Uterus (tissue), 4 donors: Measurements from ENCODE around the gene ITSN1. TPM values are rescaled to one million over a fixed set of nuclear protein-coding genes. Genes with fewer than 3 reads are reported as not detected.

ENCODE experiments used
- DNase-seq, 2 donors: peaks; one replicate each; pipeline ENCODE4 v3.0.0-alpha.2; 2019 to 2020
- H3K27ac ChIP-seq, 2 donors: fragments of 200-600 bp; sonication (generic); 1 replicate in 1 of 2; 2 replicates in 1 of 2; pipeline ENCODE4 v1.5.1; 2016 to 2018
- H3K27me3 ChIP-seq, 2 donors: fragments of 200-600 bp; sonication (generic); one replicate each; pipeline ENCODE4 v1.5.1; 2018 to 2019; ENCODE audit warnings: control low read depth in 1 of 2
- H3K36me3 ChIP-seq, 2 donors: fragments of 200-600 bp; sonication (generic); one replicate each; pipeline ENCODE4 v1.5.1; 2019; ENCODE audit warnings: control low read depth in 1 of 2
- H3K4me1 ChIP-seq, 2 donors: fragments of 200-600 bp; sonication (generic); one replicate each; pipeline ENCODE4 v1.5.1; 2018 to 2019; ENCODE audit warnings: control low read depth in 1 of 2
- H3K4me3 ChIP-seq, 2 donors: fragments of 200-600 bp; sonication (generic); 1 replicate in 1 of 2; 2 replicates in 1 of 2; pipeline ENCODE4 v1.5.1; 2018 to 2019; ENCODE audit warnings: mild to moderate bottlenecking in 1 of 2
- H3K9me3 ChIP-seq, 2 donors: fragments of 200-600 bp; sonication (generic); one replicate each; pipeline ENCODE4 v1.5.1; 2019; ENCODE audit warnings: control low read depth in 1 of 2
- CTCF ChIP-seq, 4 experiments: fragments of 200-600 bp in 2 of 4; fragments of 450-650 bp in 2 of 4; sonication (generic) in 2 of 4; IDR thresholded peaks; one replicate each; pipeline ENCODE4 v1.5.1; 2016 to 2019; ENCODE audit warnings: antibody characterized with exemption in 4 of 4, mild to moderate bottlenecking in 2 of 4, moderate library complexity in 1 of 4
- POLR2A ChIP-seq, 2 donors: fragments of 450-650 bp; IDR thresholded peaks; one replicate each; pipeline ENCODE4 v1.6.1; 2016; ENCODE audit warnings: antibody characterized with exemption in 2 of 2, mild to moderate bottlenecking in 1 of 2, moderate library complexity in 1 of 2
- intact Hi-C: fragments of 100-400 bp; cut with DNase I; formaldehyde crosslinking; loops from one replicate; pipeline ENCODE4 v1.15.1; 2023; ENCODE audit warnings: low total_unique reads
- total RNA-seq, 4 donors: library from RNA; depleted of rRNA in 3 of 4; stranded (reverse); fragments of >200 nt in 3 of 4; gene quantifications; one replicate each; pipeline versions ENCODE4 v1.1.0 to v1.2.4, GENCODE V29; 2014 to 2023
- donor health status: DM: yes; HTN: yes; CAD: no.

The ITSN1 gene
- total RNA-seq, 4 donors from 2014 or later = 21.8 to 77.4 (median 48.1) TPM

- no peak overlapping the region for H3K27ac ChIP-seq
- no peak overlapping the region for H3K4me3 ChIP-seq
- no peaks in the 10 kb centered on the region for H3K36me3 ChIP-seq
- intact Hi-C loops = no loop called here
- no peak for DNase-seq
- peaks cover 0 to 2% of the 10 kb centered on the region in 2 donors for H3K4me1 ChIP-seq
- TF ChIP-seq CTCF (IDR thresholded peaks at IDR 0.05) (no peak), POLR2A (IDR thresholded peaks at IDR 0.05) (no peak)
- no peaks in the 10 kb centered on the region for H3K27me3 ChIP-seq
- H3K9me3 ChIP-seq = no peaks in the 10 kb centered on the region
Measured at GRCh38 chr21:33691945-33692603, 49.8 kb downstream of the ITSN1 start.

GRCh38 chr21:33695813-33696212, 53.5 kb downstream of the ITSN1 start:
- Histone ChIP-seq H3K27ac (no peak overlapping the region), H3K27me3 (no peaks in the 10 kb centered on the region), H3K36me3 (no peaks in the 10 kb centered on the region), H3K9me3 (no peaks in the 10 kb centered on the region), H3K4me1 (peaks cover 0 to 2% of the 10 kb centered on the region in 2 donors), H3K4me3 (no peak overlapping the region)
- intact Hi-C loops = no loop called here
- no peak for TF ChIP-seq CTCF (IDR thresholded peaks at IDR 0.05)
- TF ChIP-seq POLR2A (IDR thresholded peaks at IDR 0.05) = no peak
- DNase-seq = no peak

GRCh38 chr21:33696465-33696864, 54.2 kb downstream of the ITSN1 start:
- H3K4me1 ChIP-seq = peaks cover 0 to 2% of the 10 kb centered on the region in 2 donors
- H3K36me3 ChIP-seq = no peaks in the 10 kb centered on the region
- no peak for DNase-seq
- no peaks in the 10 kb centered on the region for H3K9me3 ChIP-seq
- H3K4me3 ChIP-seq = no peak overlapping the region
- H3K27ac ChIP-seq = no peak overlapping the region
- no peaks in the 10 kb centered on the region for H3K27me3 ChIP-seq
- TF ChIP-seq POLR2A (IDR thresholded peaks at IDR 0.05) = no peak
- no peak for TF ChIP-seq CTCF (IDR thresholded peaks at IDR 0.05)
- intact Hi-C loops = no loop called here

- Histone ChIP-seq H3K36me3 (no peaks in the 10 kb centered on the region), H3K4me3 (no peak overlapping the region), H3K27ac (no peak overlapping the region), H3K4me1 (peaks cover 0 to 2% of the 10 kb centered on the region in 2 donors), H3K9me3 (no peaks in the 10 kb centered on the region), H3K27me3 (no peaks in the 10 kb centered on the region)
- intact Hi-C loops = no loop called here
- DNase-seq = no peak
- TF ChIP-seq CTCF (IDR thresholded peaks at IDR 0.05) (no peak), POLR2A (IDR thresholded peaks at IDR 0.05) (no peak)
Measured at GRCh38 chr21:33698087-33698860, 56.0 kb downstream of the ITSN1 start.

GRCh38 chr21:33699277-33699676, 57.0 kb downstream of the ITSN1 start:
- H3K4me1 ChIP-seq = peaks cover 0 to 2% of the 10 kb centered on the region in 2 donors
- H3K27me3 ChIP-seq = no peaks in the 10 kb centered on the region
- TF ChIP-seq CTCF (IDR thresholded peaks at IDR 0.05) (no peak), POLR2A (IDR thresholded peaks at IDR 0.05) (no peak)
- no peak for DNase-seq
- H3K36me3 ChIP-seq = no peaks in the 10 kb centered on the region
- intact Hi-C loops = no loop called here
- no peak overlapping the region for H3K4me3 ChIP-seq
- H3K27ac ChIP-seq = no peak overlapping the region
- no peaks in the 10 kb centered on the region for H3K9me3 ChIP-seq
